ENCODE data around the gene CAMSAP1.

The CAMSAP1 gene

DNA sequence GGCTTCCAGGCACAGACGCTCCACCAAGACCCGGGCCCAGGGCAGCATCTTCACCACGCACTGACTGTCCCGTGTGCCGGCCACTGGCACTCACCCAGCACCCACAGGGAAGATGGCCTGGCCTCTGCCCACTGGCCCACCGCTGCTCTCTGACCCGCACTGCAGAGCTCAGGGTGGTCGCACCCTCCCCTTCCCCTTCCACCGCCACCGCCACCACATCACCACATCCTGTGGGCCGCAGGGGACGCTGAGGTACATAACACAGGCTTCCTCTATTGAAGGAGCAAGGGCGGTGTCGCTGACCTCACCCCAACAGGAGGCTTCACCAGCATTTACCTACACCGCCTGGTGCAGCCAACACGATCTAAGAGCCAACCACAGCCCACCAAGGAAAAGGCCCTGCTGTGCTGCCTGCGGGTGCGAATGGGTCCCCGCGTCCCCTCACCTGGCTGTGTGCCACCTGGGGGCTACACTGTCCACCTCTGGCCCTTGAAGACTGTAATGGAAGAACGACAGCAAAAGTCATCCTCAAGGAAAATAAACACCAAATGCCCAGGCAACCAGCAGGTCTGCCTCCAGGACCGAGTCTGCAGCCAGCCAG, 101.8 kb downstream of the CAMSAP1 start:
- no peaks in the 10 kb centered on the region for H3K9me3 ChIP-seq (ENCODE audit: control insufficient read depth in 5 of 5, low read length in 5 of 5)
- H3K36me3 ChIP-seq (ENCODE audit: control insufficient read depth in 5 of 5, insufficient read depth in 5 of 5, low read length in 5 of 5) = peaks cover 0 to 10% (median 8%) of the 10 kb centered on the region in 5 donors
- H3K4me3 ChIP-seq (ENCODE audit: low read depth in 1 of 5, low read length in 5 of 5) = no peak overlapping the region
- H3K4me1 ChIP-seq (ENCODE audit: control insufficient read depth in 5 of 5, insufficient read depth in 5 of 5, low read length in 5 of 5) = peaks cover 0 to 4% (median 3%) of the 10 kb centered on the region in 5 donors
- no peak overlapping the region for H3K27ac ChIP-seq (ENCODE audit: low read depth, low read length)
- no peak overlapping the region for H3K9ac ChIP-seq (ENCODE audit: low read length in 5 of 5)
- no peaks in the 10 kb centered on the region for H3K27me3 ChIP-seq (ENCODE audit: control insufficient read depth in 5 of 5, insufficient read depth in 4 of 5, low read length in 5 of 5)

DNA sequence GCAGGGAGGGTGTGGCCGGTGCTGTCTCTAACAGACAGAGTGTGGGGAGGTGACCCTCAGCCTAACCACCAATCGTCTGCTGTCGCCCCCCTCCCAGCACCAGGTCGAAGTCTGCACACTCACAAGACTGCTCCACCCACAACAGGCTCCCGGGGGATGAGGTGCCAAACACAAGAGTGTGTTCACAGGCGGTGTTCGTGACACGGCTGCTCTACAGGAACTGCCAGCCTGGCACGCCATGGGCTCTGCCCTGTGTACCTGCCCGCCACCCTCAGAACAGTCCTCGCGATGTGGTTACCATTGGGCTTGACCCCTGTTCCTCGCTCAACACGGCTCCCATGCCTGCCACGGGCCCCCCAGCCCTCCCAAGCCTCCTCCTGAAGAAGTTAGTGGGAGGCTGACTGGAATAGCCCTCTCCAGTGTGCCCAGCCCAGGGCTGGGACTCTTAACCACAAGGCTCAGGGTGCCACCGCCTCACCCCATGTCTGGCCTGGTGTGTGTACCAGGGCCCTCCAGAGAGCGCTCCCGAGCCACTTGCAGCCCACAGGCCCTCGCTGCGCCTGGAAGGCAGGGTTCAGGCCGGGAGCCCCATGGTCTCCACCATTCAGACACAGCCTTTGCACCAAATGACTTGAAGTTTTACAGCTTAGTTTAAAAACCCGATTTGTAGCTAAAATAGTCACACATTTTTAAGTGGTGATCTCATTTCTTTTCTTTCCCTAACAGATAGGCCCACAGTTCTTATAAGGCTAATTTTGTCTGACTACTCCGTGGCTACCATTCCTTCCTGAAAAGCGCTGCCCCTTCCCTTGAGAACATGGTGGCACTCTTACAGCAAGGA, 102.5 kb downstream of the CAMSAP1 start:
- Histone ChIP-seq H3K9ac (ENCODE audit: low read length in 5 of 5) (no peak overlapping the region), H3K36me3 (ENCODE audit: control insufficient read depth in 5 of 5, insufficient read depth in 5 of 5, low read length in 5 of 5) (peaks cover 0 to 3% (median 1%) of the 10 kb centered on the region in 5 donors), H3K4me3 (ENCODE audit: low read depth in 1 of 5, low read length in 5 of 5) (no peak overlapping the region), H3K27ac (ENCODE audit: low read depth, low read length) (no peak overlapping the region), H3K4me1 (ENCODE audit: control insufficient read depth in 5 of 5, insufficient read depth in 5 of 5, low read length in 5 of 5) (peaks cover 0 to 4% (median 3%) of the 10 kb centered on the region in 5 donors), H3K9me3 (ENCODE audit: control insufficient read depth in 5 of 5, low read length in 5 of 5) (no peaks in the 10 kb centered on the region), H3K27me3 (ENCODE audit: control insufficient read depth in 5 of 5, insufficient read depth in 4 of 5, low read length in 5 of 5) (no peaks in the 10 kb centered on the region)

DNA sequence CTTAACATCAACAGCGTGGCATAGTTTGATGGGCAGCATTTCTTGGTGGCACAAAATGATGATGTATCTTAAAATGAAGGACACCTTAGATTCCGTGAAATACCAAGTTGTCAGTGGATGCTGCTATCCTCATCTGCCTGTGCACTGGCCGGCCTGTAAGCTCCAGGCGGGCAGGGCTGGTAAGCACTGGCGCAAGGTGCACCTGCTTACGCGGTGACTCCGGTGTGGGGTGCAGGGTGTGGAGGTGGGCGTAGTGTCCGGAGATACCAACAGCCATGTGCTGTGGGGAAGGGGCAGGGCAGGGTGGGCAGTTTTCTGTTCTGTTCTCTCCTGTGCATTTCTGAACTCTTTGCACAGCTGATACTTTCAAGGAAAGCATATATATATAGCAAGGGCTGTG, 103.9 kb downstream of the CAMSAP1 start:
- no peak overlapping the region for H3K27ac ChIP-seq (ENCODE audit: low read depth, low read length)
- no peaks in the 10 kb centered on the region for H3K27me3 ChIP-seq (ENCODE audit: control insufficient read depth in 5 of 5, insufficient read depth in 4 of 5, low read length in 5 of 5)

DNA sequence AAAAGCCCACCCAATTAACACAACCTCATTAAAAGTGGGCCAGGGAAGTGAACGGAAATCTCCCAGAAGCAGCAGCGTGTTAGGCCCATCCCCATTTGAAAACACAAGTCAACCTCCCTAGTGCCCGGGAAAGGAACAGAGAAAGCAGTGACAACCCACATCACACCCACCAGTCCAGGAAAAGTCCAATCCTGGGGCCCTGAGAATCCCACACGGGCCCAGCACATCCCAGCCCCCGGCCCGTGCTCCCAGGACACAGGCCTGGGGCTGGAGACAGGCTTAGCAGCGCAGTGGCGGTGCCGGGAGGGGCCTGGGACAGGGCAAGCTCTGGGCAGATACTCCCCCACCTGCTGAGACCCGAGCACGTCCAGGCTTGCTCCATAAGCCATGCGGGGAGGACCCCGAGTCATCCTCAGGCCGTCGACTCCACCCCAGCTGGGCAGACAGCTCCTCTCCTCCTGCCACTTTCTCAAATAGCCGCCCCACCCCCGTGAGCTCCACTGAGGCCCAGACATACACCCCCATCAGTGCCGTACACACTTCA, 104.4 kb downstream of the CAMSAP1 start:
- H3K4me1 ChIP-seq (ENCODE audit: control insufficient read depth in 5 of 5, insufficient read depth in 5 of 5, low read length in 5 of 5) = peaks cover 0 to 2% (median 0%) of the 10 kb centered on the region in 5 donors
- H3K9ac ChIP-seq (ENCODE audit: low read length in 5 of 5) = no peak overlapping the region
- H3K36me3 ChIP-seq (ENCODE audit: control insufficient read depth in 5 of 5, insufficient read depth in 5 of 5, low read length in 5 of 5) = no peaks in the 10 kb centered on the region
- no peak overlapping the region for H3K27ac ChIP-seq (ENCODE audit: low read depth, low read length)
- no peak overlapping the region for H3K4me3 ChIP-seq (ENCODE audit: low read depth in 1 of 5, low read length in 5 of 5)
- H3K9me3 ChIP-seq (ENCODE audit: control insufficient read depth in 5 of 5, low read length in 5 of 5) = no peaks in the 10 kb centered on the region
- H3K27me3 ChIP-seq (ENCODE audit: control insufficient read depth in 5 of 5, insufficient read depth in 4 of 5, low read length in 5 of 5) = peaks cover 0 to 4% (median 0%) of the 10 kb centered on the region in 5 donors

More for the DNA sequence above, 103.9 kb downstream of the CAMSAP1 start:
- Histone ChIP-seq H3K4me1 (ENCODE audit: control insufficient read depth in 5 of 5, insufficient read depth in 5 of 5, low read length in 5 of 5) (no peaks in the 10 kb centered on the region), H3K4me3 (ENCODE audit: low read depth in 1 of 5, low read length in 5 of 5) (no peak overlapping the region), H3K9me3 (ENCODE audit: control insufficient read depth in 5 of 5, low read length in 5 of 5) (no peaks in the 10 kb centered on the region), H3K36me3 (ENCODE audit: control insufficient read depth in 5 of 5, insufficient read depth in 5 of 5, low read length in 5 of 5) (no peaks in the 10 kb centered on the region), H3K9ac (ENCODE audit: low read length in 5 of 5) (no peak overlapping the region)

DNA sequence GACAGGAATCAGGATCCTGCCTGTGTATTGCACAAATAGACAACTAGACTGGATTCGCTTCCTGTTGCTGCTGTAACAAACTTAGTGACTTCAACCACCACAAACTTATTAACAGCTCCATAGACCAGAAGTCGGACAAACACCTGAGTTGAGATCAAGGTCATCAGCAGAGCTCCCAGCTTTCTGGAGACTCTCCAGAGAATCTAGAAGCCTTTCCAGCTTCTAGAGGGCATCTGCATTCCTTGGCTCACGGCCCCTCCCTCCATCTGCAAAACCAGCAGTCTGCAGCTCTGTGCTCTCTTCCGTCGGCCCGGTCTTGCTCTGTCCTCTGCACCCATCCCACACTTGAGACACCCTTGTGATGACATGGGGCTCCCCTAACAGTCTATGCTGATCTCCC, 106.3 kb downstream of the CAMSAP1 start:
- Histone ChIP-seq H3K4me1 (ENCODE audit: control insufficient read depth in 5 of 5, insufficient read depth in 5 of 5, low read length in 5 of 5) (peaks cover 0 to 3% (median 0%) of the 10 kb centered on the region in 5 donors), H3K27ac (ENCODE audit: low read depth, low read length) (no peak overlapping the region), H3K9ac (ENCODE audit: low read length in 5 of 5) (no peak overlapping the region), H3K9me3 (ENCODE audit: control insufficient read depth in 5 of 5, low read length in 5 of 5) (no peaks in the 10 kb centered on the region), H3K36me3 (ENCODE audit: control insufficient read depth in 5 of 5, insufficient read depth in 5 of 5, low read length in 5 of 5) (no peaks in the 10 kb centered on the region), H3K27me3 (ENCODE audit: control insufficient read depth in 5 of 5, insufficient read depth in 4 of 5, low read length in 5 of 5) (peaks cover 0 to 15% (median 7%) of the 10 kb centered on the region in 5 donors), H3K4me3 (ENCODE audit: low read depth in 1 of 5, low read length in 5 of 5) (no peak overlapping the region)

DNA sequence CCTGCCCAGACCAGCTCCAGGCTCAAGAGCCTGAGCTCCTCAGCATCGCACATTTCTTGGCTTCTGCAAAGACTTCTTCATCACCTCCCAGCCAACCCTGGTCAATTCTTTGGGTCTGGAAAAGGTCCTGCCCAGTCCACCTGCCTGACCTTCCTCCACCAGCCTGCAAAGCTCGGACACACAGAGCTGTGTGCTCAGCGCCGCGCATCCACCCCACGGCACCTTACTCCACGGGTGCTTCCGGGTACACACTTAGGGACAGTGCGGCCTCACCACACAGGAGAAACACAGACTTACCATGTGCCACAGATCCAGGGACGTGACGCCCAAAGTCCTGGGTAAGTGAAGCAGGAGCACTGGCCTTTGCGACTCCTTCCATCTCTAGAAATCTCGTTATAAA, 108.1 kb downstream of the CAMSAP1 start:
- Histone ChIP-seq H3K9ac (ENCODE audit: low read length in 5 of 5) (no peak overlapping the region), H3K27ac (ENCODE audit: low read depth, low read length) (no peak overlapping the region), H3K27me3 (ENCODE audit: control insufficient read depth in 5 of 5, insufficient read depth in 4 of 5, low read length in 5 of 5) (peaks cover 0 to 15% (median 7%) of the 10 kb centered on the region in 5 donors), H3K9me3 (ENCODE audit: control insufficient read depth in 5 of 5, low read length in 5 of 5) (no peaks in the 10 kb centered on the region), H3K4me1 (ENCODE audit: control insufficient read depth in 5 of 5, insufficient read depth in 5 of 5, low read length in 5 of 5) (peaks cover 0 to 3% (median 0%) of the 10 kb centered on the region in 5 donors), H3K36me3 (ENCODE audit: control insufficient read depth in 5 of 5, insufficient read depth in 5 of 5, low read length in 5 of 5) (no peaks in the 10 kb centered on the region), H3K4me3 (ENCODE audit: low read depth in 1 of 5, low read length in 5 of 5) (no peak overlapping the region)

DNA sequence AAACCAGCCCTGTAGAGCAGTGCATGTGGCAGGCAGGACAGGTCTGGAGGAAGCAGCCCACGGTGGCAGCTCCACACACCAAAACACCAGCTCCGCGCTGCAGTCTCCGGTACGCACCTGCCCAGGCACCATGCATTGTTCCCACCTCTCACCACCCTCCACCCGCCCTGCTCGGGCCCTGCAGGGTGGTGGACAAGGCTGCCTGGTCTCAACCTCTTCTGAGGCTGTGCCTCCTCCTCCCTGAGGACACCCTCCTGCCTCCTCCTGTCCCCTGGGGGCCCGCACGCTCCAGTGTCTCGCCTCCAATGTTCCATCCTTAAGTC, 109.1 kb downstream of the CAMSAP1 start:
- Histone ChIP-seq H3K9me3 (ENCODE audit: control insufficient read depth in 5 of 5, low read length in 5 of 5) (no peaks in the 10 kb centered on the region), H3K27ac (ENCODE audit: low read depth, low read length) (no peak overlapping the region), H3K9ac (ENCODE audit: low read length in 5 of 5) (no peak overlapping the region), H3K4me1 (ENCODE audit: control insufficient read depth in 5 of 5, insufficient read depth in 5 of 5, low read length in 5 of 5) (peaks cover 0 to 3% (median 0%) of the 10 kb centered on the region in 5 donors), H3K4me3 (ENCODE audit: low read depth in 1 of 5, low read length in 5 of 5) (no peak overlapping the region), H3K27me3 (ENCODE audit: control insufficient read depth in 5 of 5, insufficient read depth in 4 of 5, low read length in 5 of 5) (peaks cover 0 to 16% (median 14%) of the 10 kb centered on the region in 5 donors), H3K36me3 (ENCODE audit: control insufficient read depth in 5 of 5, insufficient read depth in 5 of 5, low read length in 5 of 5) (no peaks in the 10 kb centered on the region)

DNA sequence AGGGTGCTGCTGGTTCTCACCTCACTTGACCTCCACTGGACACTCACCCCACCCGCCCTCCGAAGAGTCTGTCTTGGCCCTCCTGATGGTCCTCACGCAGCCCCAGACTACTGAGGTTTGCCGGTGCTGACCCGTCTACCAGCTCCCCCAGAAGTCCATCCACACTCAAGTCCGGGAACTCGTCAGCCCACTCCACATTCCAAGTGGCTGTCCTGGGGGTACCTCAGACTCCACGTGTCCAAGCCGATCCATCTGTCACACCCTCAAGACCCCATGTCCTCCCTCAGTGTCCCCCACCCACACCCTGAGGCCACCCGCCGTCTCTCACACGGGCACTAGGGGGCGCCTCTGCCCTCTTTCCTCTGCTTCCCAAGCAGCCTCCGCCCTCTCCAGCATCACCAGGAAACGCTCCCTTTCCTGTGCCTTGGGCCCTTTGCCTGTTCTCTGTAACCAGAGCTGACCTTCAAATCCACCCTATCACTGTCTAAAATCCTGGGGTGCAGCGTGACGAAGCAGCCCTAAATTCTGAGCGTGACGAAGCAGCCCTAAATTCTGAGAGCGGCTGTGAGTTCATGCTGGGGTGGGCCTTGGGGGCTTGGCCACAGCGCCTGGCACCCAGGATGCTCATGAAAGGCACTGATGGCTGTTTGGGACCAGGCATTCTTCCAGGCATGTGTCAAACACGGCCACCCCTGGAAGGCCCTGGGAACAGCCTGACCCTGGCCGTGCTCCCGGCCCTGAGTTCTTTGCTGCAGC, 109.7 kb downstream of the CAMSAP1 start:
- peaks cover 0 to 3% (median 0%) of the 10 kb centered on the region in 5 donors for H3K4me1 ChIP-seq (ENCODE audit: control insufficient read depth in 5 of 5, insufficient read depth in 5 of 5, low read length in 5 of 5)
- no peak overlapping the region for H3K9ac ChIP-seq (ENCODE audit: low read length in 5 of 5)
- no peak overlapping the region for H3K4me3 ChIP-seq (ENCODE audit: low read depth in 1 of 5, low read length in 5 of 5)
- H3K36me3 ChIP-seq (ENCODE audit: control insufficient read depth in 5 of 5, insufficient read depth in 5 of 5, low read length in 5 of 5) = no peaks in the 10 kb centered on the region
- no peak overlapping the region for H3K27ac ChIP-seq (ENCODE audit: low read depth, low read length)
- peaks cover 0 to 16% (median 15%) of the 10 kb centered on the region in 5 donors for H3K27me3 ChIP-seq (ENCODE audit: control insufficient read depth in 5 of 5, insufficient read depth in 4 of 5, low read length in 5 of 5)
- no peaks in the 10 kb centered on the region for H3K9me3 ChIP-seq (ENCODE audit: control insufficient read depth in 5 of 5, low read length in 5 of 5)

DNA sequence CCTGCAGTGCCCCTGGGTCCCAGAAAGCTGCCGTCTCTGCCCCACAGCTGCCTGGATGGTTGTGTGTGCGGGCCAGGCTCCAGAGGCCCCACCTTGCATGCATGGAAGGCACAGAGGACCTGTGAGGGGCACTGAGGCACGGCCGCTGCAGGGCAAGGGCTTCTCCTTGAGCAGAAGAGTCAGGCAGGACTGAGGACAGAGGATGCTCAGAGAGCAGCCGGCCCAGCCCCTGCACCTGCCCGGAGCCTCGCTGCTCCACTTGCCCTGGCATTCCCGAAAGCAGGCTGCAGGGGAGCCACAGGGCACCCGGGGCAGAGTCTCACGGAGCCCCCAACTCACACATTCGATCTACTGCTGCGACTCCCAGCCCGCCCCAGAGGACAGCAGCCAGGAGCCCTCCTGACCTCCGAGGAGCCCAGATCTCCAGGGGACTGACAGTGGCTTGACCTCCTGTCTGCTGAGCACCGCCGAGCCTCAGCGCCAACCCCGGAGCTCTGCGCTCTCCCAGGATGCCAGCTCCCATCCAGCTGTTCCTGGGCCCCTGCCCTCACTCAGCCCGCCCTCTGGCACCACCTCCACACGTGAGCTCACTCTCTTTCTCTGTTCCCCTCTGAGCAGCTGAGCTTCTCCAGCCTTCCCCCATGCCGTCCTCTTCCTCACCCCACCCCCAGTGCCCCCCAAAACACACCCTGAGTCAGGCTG, 110.4 kb downstream of the CAMSAP1 start:
- H3K4me3 ChIP-seq (ENCODE audit: low read depth in 1 of 5, low read length in 5 of 5) = no peak overlapping the region
- no peak overlapping the region for H3K9ac ChIP-seq (ENCODE audit: low read length in 5 of 5)
- H3K9me3 ChIP-seq (ENCODE audit: control insufficient read depth in 5 of 5, low read length in 5 of 5) = no peaks in the 10 kb centered on the region

More for the DNA sequence above, 110.4 kb downstream of the CAMSAP1 start:
- Histone ChIP-seq H3K4me1 (ENCODE audit: control insufficient read depth in 5 of 5, insufficient read depth in 5 of 5, low read length in 5 of 5) (peaks cover 0 to 3% (median 0%) of the 10 kb centered on the region in 5 donors), H3K36me3 (ENCODE audit: control insufficient read depth in 5 of 5, insufficient read depth in 5 of 5, low read length in 5 of 5) (no peaks in the 10 kb centered on the region), H3K27ac (ENCODE audit: low read depth, low read length) (no peak overlapping the region), H3K27me3 (ENCODE audit: control insufficient read depth in 5 of 5, insufficient read depth in 4 of 5, low read length in 5 of 5) (peaks cover 2 to 18% (median 15%) of the 10 kb centered on the region in 5 donors)
